GM12891 (cell line): ENCODE measurements around the gene IKZF1.

ENCODE experiments used
- POLR2A ChIP-seq: IDR thresholded peaks from 2 replicates; pipeline ENCODE4 v1.6.1; 2011; ENCODE audit warnings: low read depth, low read length, control low read depth
- POLR2AphosphoS5 ChIP-seq: IDR thresholded peaks from 2 replicates; pipeline ENCODE4 v1.6.1; 2011; ENCODE audit warnings: low read depth, low read length, control low read depth
- TAF1 ChIP-seq: IDR thresholded peaks from 2 replicates; pipeline ENCODE4 v1.6.1; 2011; ENCODE audit warnings: low read depth, low read length, control low read depth

DNA sequence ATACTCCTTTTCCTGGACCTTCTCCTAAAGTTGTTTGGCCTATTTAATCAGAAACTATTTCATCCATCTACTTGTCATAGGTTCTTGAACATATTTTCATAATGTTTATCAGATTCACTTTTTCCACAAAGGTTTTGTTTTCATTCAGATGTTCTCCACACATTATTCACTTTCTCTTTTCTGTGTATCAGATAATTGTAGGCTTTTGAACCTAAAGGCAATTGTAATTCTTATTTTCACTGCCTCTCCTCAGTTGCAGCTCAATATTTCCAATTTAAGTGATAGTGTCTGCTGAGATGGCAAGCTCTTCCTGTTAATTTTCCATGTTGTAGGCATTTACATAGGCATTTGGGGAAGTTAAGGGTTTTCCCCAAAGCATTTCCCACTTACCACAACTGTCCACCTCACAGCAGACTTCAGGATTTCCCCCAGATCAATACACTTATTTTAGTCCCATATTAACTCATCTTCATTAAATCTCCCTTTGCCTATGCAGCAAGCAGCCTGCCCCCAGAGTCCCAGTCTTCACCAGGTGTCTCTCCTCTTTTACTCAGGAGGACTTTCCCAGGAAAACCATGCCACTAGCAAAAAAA, 12.3 kb upstream of the IKZF1 start:
- no peak for TF ChIP-seq POLR2A
- no peak for TF ChIP-seq TAF1
- no peak for TF ChIP-seq POLR2AphosphoS5
